GM06990 (cell line): ENCODE results near the gene PGAM5.

Experiments used
- DNase-seq: peaks from one replicate; pipeline ENCODE4 v3.0.0-alpha.2; 2011; ENCODE audit not compliant: insufficient read length; ENCODE audit errors: extremely low read depth
- H3K27me3 ChIP-seq: replicated peaks from 2 replicates; pipeline ENCODE4 v1.6.0; 2011; ENCODE audit warnings: low read length; ENCODE audit not compliant: control insufficient read depth, insufficient read depth
- H3K36me3 ChIP-seq: 2 replicates; pipeline ENCODE4 v1.5.1; 2011; ENCODE audit warnings: low read length; ENCODE audit not compliant: control insufficient read depth, insufficient read depth
- H3K4me3 ChIP-seq: replicated peaks from 2 replicates; pipeline ENCODE4 v1.5.1; 2011; ENCODE audit warnings: low read depth, mild to moderate bottlenecking, control low read depth, low read length
- TF ChIP-seq, protein P1 (sequence below): IDR thresholded peaks from 2 replicates; pipeline ENCODE4 v1.5.1; 2011; ENCODE audit warnings: low read length, control low read depth, mild to moderate bottlenecking, inconsistent platforms; ENCODE audit not compliant: insufficient read depth, poor library complexity, severe bottlenecking

The PGAM5 gene

DNA sequence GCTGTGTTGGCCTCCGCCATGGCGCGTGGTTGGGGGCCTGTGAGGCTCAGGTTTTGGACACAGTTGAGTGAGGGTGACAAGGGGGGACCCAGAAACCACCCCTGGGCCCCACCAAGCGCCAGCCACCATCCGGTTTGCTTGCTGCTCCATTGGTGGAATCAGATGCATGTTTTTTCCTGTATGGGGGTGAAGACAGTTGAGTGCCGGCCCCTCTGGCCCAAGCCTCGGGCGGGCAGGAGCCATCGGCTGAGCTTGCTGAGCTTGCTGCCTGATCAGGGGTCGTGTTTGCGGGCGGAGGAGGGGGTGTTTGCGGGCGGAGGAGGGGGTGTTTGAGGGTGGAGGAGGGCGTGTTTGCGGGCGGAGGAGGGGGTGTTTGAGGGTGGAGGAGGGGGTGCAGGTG lies 6.4 kb downstream of the PGAM5 start:
- Histone ChIP-seq H3K27me3 (no peaks in the 10 kb centered on the region), H3K36me3 (peaks cover 37% of the 10 kb centered on the region)

DNA sequence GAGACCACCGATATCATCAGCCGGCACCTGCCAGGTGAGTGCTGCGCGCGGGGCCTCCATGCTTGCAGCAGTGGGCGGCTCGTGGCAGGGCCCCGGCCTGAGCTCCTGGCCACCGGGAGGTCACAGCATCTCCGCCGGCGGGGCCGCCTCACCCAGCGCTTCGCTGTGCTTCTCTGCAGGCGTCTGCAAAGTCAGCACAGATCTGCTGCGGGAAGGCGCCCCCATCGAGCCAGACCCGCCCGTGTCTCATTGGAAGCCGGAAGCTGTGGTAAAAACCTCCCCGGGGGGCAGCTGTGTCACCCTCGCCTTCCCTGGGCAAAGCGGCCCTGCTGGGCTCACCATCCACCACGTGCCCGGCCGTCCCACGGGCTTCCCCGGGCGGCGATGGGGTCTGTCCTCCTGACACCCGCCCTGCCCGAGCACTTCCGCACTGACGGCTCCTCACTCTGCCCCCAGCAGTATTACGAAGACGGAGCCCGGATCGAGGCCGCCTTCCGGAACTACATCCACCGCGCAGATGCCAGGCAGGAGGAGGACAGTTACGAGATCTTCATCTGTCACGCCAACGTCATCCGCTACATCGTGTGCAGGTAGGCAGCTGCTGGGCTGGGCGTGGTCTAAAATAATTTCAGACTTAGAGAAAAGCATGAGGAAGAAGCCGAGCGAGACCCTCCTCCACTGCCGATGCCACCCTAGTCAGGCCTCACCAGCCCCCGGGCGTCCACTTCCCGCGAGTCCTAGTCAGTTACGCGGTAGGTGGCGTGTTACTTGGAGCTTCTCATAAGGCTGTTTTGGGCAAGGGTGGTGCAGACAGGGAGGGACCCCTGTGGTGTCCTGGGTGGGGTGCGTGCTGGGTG lies 7.1 kb downstream of the PGAM5 start:
- Histone ChIP-seq H3K4me3 (no peak overlapping the region), H3K36me3 (peaks cover 37% of the 10 kb centered on the region), H3K27me3 (no peaks in the 10 kb centered on the region)
- TF ChIP-seq, protein P1, sequence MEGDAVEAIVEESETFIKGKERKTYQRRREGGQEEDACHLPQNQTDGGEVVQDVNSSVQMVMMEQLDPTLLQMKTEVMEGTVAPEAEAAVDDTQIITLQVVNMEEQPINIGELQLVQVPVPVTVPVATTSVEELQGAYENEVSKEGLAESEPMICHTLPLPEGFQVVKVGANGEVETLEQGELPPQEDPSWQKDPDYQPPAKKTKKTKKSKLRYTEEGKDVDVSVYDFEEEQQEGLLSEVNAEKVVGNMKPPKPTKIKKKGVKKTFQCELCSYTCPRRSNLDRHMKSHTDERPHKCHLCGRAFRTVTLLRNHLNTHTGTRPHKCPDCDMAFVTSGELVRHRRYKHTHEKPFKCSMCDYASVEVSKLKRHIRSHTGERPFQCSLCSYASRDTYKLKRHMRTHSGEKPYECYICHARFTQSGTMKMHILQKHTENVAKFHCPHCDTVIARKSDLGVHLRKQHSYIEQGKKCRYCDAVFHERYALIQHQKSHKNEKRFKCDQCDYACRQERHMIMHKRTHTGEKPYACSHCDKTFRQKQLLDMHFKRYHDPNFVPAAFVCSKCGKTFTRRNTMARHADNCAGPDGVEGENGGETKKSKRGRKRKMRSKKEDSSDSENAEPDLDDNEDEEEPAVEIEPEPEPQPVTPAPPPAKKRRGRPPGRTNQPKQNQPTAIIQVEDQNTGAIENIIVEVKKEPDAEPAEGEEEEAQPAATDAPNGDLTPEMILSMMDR, result no peak
- no peak for DNase-seq

More for the DNA sequence above, 6.4 kb downstream of the PGAM5 start:
- DNase-seq, result no peak
- no peak overlapping the region for H3K4me3 ChIP-seq
- TF ChIP-seq, protein P1, result no peak

GRCh38 chr12:132718644-132719043 lies 8.0 kb downstream of the PGAM5 start:
- Histone ChIP-seq H3K4me3 (no peak overlapping the region), H3K36me3 (peaks cover 45% of the 10 kb centered on the region), H3K27me3 (no peaks in the 10 kb centered on the region)
- DNase-seq, result no peak
- TF ChIP-seq, protein P1, result no peak

DNA sequence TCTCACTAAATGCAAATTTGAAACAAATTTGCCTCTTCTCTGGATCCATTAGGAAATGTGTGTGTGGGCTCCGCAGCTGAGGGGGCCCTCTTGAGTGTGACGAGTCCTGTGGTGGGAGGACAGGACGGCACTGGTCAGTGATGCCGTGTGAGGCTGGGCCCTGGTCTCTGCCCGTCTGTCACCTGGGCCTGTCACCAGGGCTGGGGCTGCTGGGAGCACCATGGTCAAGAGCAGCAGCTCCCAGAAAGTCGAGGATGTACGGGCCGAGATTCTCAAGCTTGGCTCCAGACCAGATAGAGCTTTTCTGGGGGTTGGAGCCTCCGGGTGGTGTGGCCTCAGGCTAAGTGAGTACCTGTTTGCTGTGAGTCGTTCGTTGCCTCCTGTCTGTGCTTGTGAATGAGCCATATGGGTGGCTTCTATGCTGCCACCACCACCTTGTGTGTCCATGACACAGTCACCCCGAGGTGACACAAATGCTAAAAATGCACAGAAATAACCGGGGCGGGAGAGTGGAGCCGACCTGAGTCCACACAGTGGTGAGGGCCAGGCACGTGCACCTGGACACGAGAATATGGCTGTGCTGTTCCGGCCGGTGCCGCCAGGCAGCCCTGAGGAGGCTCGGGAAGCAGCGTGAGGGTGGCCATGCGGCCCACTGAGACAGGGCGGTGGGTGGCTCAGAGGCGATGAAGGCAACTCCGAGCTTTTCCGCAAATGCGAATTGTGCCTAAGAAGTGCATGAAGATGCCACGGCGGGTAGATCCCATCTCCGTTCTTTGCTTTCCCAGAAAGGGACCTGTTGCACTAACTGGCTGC lies 8.7 kb downstream of the PGAM5 start:
- peaks cover 46% of the 10 kb centered on the region for H3K36me3 ChIP-seq
- no peaks in the 10 kb centered on the region for H3K27me3 ChIP-seq
- TF ChIP-seq, protein P1, result no peak
- no peak overlapping the region for H3K4me3 ChIP-seq
- DNase-seq, result no peak

DNA sequence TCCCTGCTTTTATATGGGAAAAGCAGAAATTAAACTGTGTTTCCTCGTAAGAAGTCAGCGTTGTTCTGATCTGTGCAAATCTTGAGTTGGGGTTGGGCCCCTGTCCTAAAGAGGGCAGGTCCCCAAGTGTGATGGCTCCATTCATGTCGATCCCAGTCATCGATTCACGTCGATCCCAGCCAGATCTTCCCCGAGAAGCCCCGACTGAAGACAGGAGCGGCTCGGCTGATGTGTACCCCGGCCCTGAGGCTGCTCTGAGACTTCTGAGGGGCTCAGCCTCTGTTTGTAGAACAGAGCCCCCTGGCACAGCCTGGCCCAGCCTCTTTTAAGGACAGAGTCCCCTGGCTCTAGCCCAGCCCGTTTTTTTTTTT lies 9.3 kb downstream of the PGAM5 start:
- DNase-seq, result no peak
- TF ChIP-seq, protein P1, result no peak
- Histone ChIP-seq H3K36me3 (peaks cover 47% of the 10 kb centered on the region), H3K4me3 (no peak overlapping the region), H3K27me3 (no peaks in the 10 kb centered on the region)
